A673 (cell line): ENCODE measurements around the gene TRAPPC14. TPM values are rescaled to one million over a fixed set of nuclear protein-coding genes. Genes with fewer than 3 reads are reported as not detected.

Experiments used
- BruUV-seq: library from RNA; stranded (reverse); fragments of 400-500 nt; replicated peaks from 2 replicates; lab custom pipeline; 2021; lab: Mats Ljungman, UMichigan
- CTCF ChIA-PET: fragments of 300-600 bp; sonication (Branson Sonifier 250); formaldehyde crosslinking; loops from one replicate; lab custom pipeline; 2022; ENCODE audit warnings: antibody characterized with exemption; lab: Charles Lee
- POLR2A ChIA-PET: fragments of 300-600 bp; sonication (Branson Sonifier 250); formaldehyde crosslinking; loops from one replicate; lab custom pipeline; 2022; ENCODE audit warnings: antibody characterized with exemption; ENCODE audit not compliant: low non-redundant PET; lab: Charles Lee
- DNase-seq: peaks from one replicate; pipeline ENCODE4 v3.0.0-alpha.2; 2015; ENCODE audit warnings: low spot score
- H3K27ac ChIP-seq: fragments of 200-600 bp; sonication (generic); 2 replicates; pipeline ENCODE4 v1.5.1; 2016; ENCODE audit warnings: mixed run types, low read depth, mild to moderate bottlenecking, mixed read lengths, antibody characterized with exemption, low read length; ENCODE audit not compliant: poor library complexity, severe bottlenecking
- H3K27me3 ChIP-seq: fragments of 200-600 bp; sonication (generic); replicated peaks from 2 replicates; pipeline ENCODE4 v1.6.1; 2017; ENCODE audit warnings: mixed run types, low read depth, mild to moderate bottlenecking, mixed read lengths, antibody characterized with exemption, low read length; ENCODE audit not compliant: insufficient read depth, poor library complexity
- H3K36me3 ChIP-seq: fragments of 200-600 bp; sonication (generic); 2 replicates; pipeline ENCODE4 v1.6.1; 2016; ENCODE audit warnings: mixed run types, mild to moderate bottlenecking, mixed read lengths, antibody characterized with exemption, low read length; ENCODE audit not compliant: insufficient read depth, poor library complexity, severe bottlenecking
- H3K4me1 ChIP-seq: fragments of 200-600 bp; sonication (generic); 2 replicates; pipeline ENCODE4 v1.6.1; 2017; ENCODE audit warnings: mixed run types, mild to moderate bottlenecking, mixed read lengths, antibody characterized with exemption, low read length; ENCODE audit not compliant: insufficient read depth, poor library complexity, severe bottlenecking
- H3K4me3 ChIP-seq: fragments of 200-600 bp; sonication (generic); 2 replicates; pipeline ENCODE4 v1.5.1; 2016; ENCODE audit warnings: low read depth, mixed run types, mild to moderate bottlenecking, mixed read lengths, low read length; ENCODE audit not compliant: poor library complexity, severe bottlenecking
- H3K9me3 ChIP-seq: fragments of 200-600 bp; sonication (generic); 2 replicates; pipeline ENCODE4 v1.6.1; 2016; ENCODE audit warnings: mixed run types, low read depth, mild to moderate bottlenecking, mixed read lengths, antibody characterized with exemption, low read length; ENCODE audit not compliant: poor library complexity, severe bottlenecking
- EZH2 ChIP-seq: fragments of 200-600 bp; sonication (generic); IDR thresholded peaks from 2 replicates; pipeline ENCODE4 v1.6.1; 2017; ENCODE audit warnings: borderline replicate concordance, low read depth, mild to moderate bottlenecking, mixed read lengths, antibody characterized with exemption, low read length; ENCODE audit not compliant: poor library complexity, severe bottlenecking
- intact Hi-C: fragments of 100-400 bp; cut with micrococcal nuclease; formaldehyde crosslinking; loops from one replicate; pipeline ENCODE4 v1.10.0; 2022; ENCODE audit not compliant: unreplicated experiment
- total RNA-seq: library from RNA; stranded (reverse); gene quantifications from 2 replicates; pipeline ENCODE4 v1.2.3, GENCODE V29; 2021
- TF ChIP-seq, protein P1 (sequence below): fragments of 300-800, 200-600 bp; sonication (generic); conservative IDR thresholded peaks from 2 replicates; pipeline ENCODE4 v1.5.1; 2017; ENCODE audit warnings: low read depth, mild to moderate bottlenecking, antibody characterized with exemption, low read length, moderate library complexity, mixed read lengths

TRAPPC14 gene
- total RNA-seq, 1 experiment from 2014 or later = 22.6 TPM

DNA sequence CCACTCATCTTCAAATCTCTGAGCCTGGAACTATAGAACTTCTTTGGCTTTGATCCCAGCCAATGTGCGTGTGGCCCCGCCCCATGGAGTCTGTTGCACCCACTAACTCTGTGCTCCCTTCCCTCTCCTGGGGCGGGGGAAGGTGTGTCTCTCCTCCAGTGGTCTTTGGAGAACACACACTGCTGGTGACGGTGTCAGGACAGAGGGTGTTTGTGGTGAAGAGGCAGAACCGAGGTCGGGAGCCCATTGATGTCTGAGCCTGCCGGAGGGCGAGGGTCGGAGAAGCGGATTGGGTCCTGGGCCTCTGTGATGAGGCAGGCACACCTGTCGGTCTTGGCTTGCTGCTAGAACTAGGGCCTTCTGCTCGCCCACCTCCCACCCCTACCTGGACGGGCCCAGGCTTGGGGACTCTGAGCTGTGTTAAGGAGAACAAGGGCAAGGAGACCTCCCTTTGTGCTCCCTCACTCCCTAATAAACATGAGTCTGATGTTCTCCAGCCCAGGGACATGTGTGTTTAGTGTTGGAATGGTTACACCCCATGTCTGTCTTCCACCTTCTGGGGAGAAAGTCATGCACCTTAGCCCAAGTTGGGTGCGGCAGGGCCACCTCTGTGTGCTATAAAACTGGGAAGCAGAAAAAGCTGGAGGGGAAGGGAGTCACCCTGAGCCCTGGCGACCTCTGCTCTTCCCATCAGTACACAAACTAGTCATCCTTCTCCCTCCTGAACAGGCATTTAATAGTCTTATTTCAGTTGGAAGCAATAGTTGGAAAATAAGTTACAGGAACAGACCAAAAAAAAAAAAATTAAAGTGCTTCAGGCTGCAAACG, 4.6 kb downstream of the TRAPPC14 start:
- Histone ChIP-seq H3K27ac (no peak overlapping the region), H3K27me3 (no peaks in the 10 kb centered on the region), H3K9me3 (no peaks in the 10 kb centered on the region), H3K36me3 (peaks cover 25% of the 10 kb centered on the region), H3K4me3 (no peak overlapping the region), H3K4me1 (peaks cover 20% of the 10 kb centered on the region)
- peak; percentile 28 for DNase-seq
- POLR2A ChIA-PET = no interaction called here
- TF ChIP-seq, protein P1, sequence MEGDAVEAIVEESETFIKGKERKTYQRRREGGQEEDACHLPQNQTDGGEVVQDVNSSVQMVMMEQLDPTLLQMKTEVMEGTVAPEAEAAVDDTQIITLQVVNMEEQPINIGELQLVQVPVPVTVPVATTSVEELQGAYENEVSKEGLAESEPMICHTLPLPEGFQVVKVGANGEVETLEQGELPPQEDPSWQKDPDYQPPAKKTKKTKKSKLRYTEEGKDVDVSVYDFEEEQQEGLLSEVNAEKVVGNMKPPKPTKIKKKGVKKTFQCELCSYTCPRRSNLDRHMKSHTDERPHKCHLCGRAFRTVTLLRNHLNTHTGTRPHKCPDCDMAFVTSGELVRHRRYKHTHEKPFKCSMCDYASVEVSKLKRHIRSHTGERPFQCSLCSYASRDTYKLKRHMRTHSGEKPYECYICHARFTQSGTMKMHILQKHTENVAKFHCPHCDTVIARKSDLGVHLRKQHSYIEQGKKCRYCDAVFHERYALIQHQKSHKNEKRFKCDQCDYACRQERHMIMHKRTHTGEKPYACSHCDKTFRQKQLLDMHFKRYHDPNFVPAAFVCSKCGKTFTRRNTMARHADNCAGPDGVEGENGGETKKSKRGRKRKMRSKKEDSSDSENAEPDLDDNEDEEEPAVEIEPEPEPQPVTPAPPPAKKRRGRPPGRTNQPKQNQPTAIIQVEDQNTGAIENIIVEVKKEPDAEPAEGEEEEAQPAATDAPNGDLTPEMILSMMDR = no peak
- no peak for TF ChIP-seq EZH2
- BruUV-seq = no TSS peak
- intact Hi-C loops = no loop called here
- CTCF ChIA-PET = no interaction called here

DNA sequence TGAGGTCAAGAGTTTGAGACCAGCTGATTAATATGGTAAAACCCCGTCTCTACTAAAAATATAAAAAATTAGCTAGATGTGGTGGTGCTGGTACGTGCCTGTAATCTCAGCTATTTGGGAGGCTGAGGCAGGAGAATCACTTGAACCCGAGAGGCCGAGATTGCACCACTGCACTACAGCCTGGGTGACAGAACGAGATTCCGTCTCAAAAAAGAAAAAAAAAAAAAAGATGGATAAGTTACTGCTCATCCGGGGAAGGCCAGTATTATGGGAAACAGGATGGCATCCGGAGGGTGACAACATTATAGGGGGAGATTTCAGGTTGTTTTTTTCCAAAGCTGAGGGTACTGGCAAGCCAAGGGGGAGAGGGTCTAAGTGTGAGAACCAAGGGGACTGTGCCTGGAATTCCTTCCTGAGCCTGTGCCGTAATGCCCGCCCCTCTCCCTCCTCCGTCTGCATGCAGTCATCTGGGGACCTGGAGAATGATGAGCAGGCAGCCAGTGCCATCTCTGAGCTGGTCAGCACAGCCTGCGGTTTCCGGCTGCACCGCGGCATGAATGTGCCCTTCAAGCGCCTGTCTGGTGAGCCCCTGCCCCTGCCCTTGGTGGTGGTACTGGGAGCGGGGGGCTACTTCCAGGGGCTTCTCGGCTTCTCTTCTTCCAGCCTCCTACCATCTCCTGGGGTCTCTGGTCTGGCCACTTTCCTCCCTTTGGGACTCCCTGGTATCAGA, 5.4 kb downstream of the TRAPPC14 start:
- Histone ChIP-seq H3K36me3 (peaks cover 25% of the 10 kb centered on the region), H3K27ac (no peak overlapping the region), H3K9me3 (no peaks in the 10 kb centered on the region), H3K27me3 (no peaks in the 10 kb centered on the region), H3K4me1 (peaks cover 20% of the 10 kb centered on the region), H3K4me3 (no peak overlapping the region)
- intact Hi-C loops = no loop called here
- CTCF ChIA-PET = no interaction called here
- TF ChIP-seq, protein P1 = no peak
- no peak for TF ChIP-seq EZH2
- BruUV-seq = no TSS peak
- POLR2A ChIA-PET = no interaction called here
- peak; percentile 2 for DNase-seq

DNA sequence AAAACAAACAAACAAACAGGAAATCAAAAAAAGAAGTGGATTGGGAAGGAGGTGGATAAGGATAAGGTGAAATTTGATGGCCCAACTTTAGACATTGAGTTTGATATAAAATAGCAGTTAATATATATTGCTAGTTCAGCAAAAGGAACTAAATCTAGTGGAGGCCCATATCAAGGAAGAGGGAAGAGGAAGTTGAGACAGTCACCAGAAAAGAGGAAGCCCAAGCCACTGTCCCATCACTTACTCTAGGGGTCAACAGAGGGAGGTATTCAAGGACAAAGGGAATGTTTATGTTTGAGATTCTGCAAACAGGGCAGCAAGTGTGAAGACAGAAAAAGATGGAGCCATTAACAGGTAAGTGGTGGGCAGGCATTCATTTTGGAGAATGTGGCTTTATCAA, 6.1 kb downstream of the TRAPPC14 start:
- Histone ChIP-seq H3K9me3 (no peaks in the 10 kb centered on the region), H3K4me3 (no peak overlapping the region), H3K27me3 (no peaks in the 10 kb centered on the region), H3K4me1 (peaks cover 16% of the 10 kb centered on the region), H3K36me3 (peaks cover 25% of the 10 kb centered on the region), H3K27ac (no peak overlapping the region)
- ChIA-PET CTCF (no interaction called here), POLR2A (no interaction called here)
- no peak for DNase-seq
- intact Hi-C loops = no loop called here
- no TSS peak for BruUV-seq
- no peak for TF ChIP-seq EZH2
- TF ChIP-seq, protein P1 = no peak
